Hepatocyte (in vitro differentiated cells): ENCODE measurements around the gene PTGIS. TPM values are rescaled to one million over a fixed set of nuclear protein-coding genes. Genes with fewer than 3 reads are reported as not detected.

ENCODE experiments used
- DNase-seq: peaks from one replicate; pipeline ENCODE4 v3.0.0-alpha.2; 2016; ENCODE audit warnings: low spot score
- H2AFZ ChIP-seq: fragments of 200-600 bp; sonication (generic); 2 replicates; pipeline ENCODE4 v1.6.0; 2016; ENCODE audit warnings: antibody characterized with exemption, mild to moderate bottlenecking
- H3K27ac ChIP-seq: fragments of 200-600 bp; sonication (generic); 2 replicates; pipeline ENCODE4 v1.5.1; 2016; ENCODE audit warnings: mild to moderate bottlenecking
- H3K27me3 ChIP-seq: fragments of 200-600 bp; sonication (generic); 2 replicates; pipeline ENCODE4 v1.6.1; 2016
- H3K36me3 ChIP-seq: fragments of 200-600 bp; sonication (generic); replicated peaks from 2 replicates; pipeline ENCODE4 v1.5.1; 2016; ENCODE audit warnings: low read depth; ENCODE audit not compliant: insufficient read depth
- H3K4me1 ChIP-seq: fragments of 200-600 bp; sonication (generic); 2 replicates; pipeline ENCODE4 v1.5.1; 2016; ENCODE audit warnings: mild to moderate bottlenecking, moderate library complexity; ENCODE audit not compliant: insufficient read depth
- H3K4me2 ChIP-seq: fragments of 200-600 bp; sonication (generic); 2 replicates; pipeline ENCODE4 v1.6.0; 2016
- H3K4me3 ChIP-seq: fragments of 200-600 bp; sonication (generic); 2 replicates; pipeline ENCODE4 v1.5.1; 2016; ENCODE audit warnings: mild to moderate bottlenecking
- H3K79me2 ChIP-seq: fragments of 200-600 bp; sonication (generic); 2 replicates; pipeline ENCODE4 v1.6.0; 2017; ENCODE audit warnings: mild to moderate bottlenecking
- H3K9me2 ChIP-seq: fragments of 200-600 bp; sonication (generic); replicated peaks from 2 replicates; pipeline ENCODE4 v1.6.0; 2017; ENCODE audit warnings: mild to moderate bottlenecking; ENCODE audit not compliant: insufficient read depth
- H3K9me3 ChIP-seq: fragments of 200-600 bp; sonication (generic); 2 replicates; pipeline ENCODE4 v1.5.1; 2016; ENCODE audit warnings: low read depth, mild to moderate bottlenecking
- H4K20me1 ChIP-seq: fragments of 200-600 bp; sonication (generic); 2 replicates; pipeline ENCODE4 v1.6.0; 2016; ENCODE audit warnings: mild to moderate bottlenecking; ENCODE audit not compliant: insufficient read depth, poor library complexity, severe bottlenecking
- EZH2 ChIP-seq: fragments of 200-600 bp; sonication (generic); IDR thresholded peaks from 2 replicates; pipeline ENCODE4 v1.6.1; 2016; ENCODE audit warnings: antibody characterized with exemption, mild to moderate bottlenecking, borderline replicate concordance
- EZH2phosphoT487 ChIP-seq: fragments of 200-600 bp; sonication (generic); IDR thresholded peaks from one replicate; pipeline ENCODE4 v1.6.1; 2018; ENCODE audit warnings: antibody characterized with exemption, mild to moderate bottlenecking, low read depth, moderate library complexity; ENCODE audit not compliant: unreplicated experiment, severe bottlenecking
- WGBS: methylation state at CpG from one replicate; pipeline ENCODE4 v1.1.6; 2016; ENCODE audit warnings: low lambda C conversion rate; ENCODE audit errors: missing lambda C conversion rate; 5-methylcytosine and 5-hydroxymethylcytosine counted together
- polyA plus RNA-seq: library from polyadenylated mRNA; unstranded; fragments of >200 nt; fragmentation: Nextera tagmentation; extraction: Ambion mirVana; gene quantifications from 2 replicates; pipeline ENCODE4 v1.2.1, GENCODE V29; 2016
- total RNA-seq: library from RNA; depleted of rRNA; stranded (reverse); fragments of >200 nt; gene quantifications from 2 replicates; pipeline ENCODE4 v1.2.3, GENCODE V29; 2014
- TF ChIP-seq, protein P1 (sequence below): fragments of 200-600 bp; sonication (generic); IDR thresholded peaks from 2 replicates; pipeline ENCODE4 v1.5.1; 2016; ENCODE audit warnings: antibody characterized with exemption, mild to moderate bottlenecking; ENCODE audit not compliant: poor library complexity

PTGIS gene
- total and polyA plus RNA-seq, 2 experiments from 2014 or later = 25.4 to 26.1 TPM

- Histone ChIP-seq H3K4me3 (no peak overlapping the region), H3K27me3 (no peaks in the 10 kb centered on the region), H3K9me2 (no peaks in the 10 kb centered on the region), H3K36me3 (no peaks in the 10 kb centered on the region), H3K79me2 (no peaks in the 10 kb centered on the region), H4K20me1 (no peaks in the 10 kb centered on the region), H3K27ac (no peak overlapping the region), H3K9me3 (no peaks in the 10 kb centered on the region), H2AFZ (no peak overlapping the region), H3K4me2 (no peak overlapping the region), H3K4me1 (no peaks in the 10 kb centered on the region)
- WGBS = 81% methylated on average over 5 of the region's 5 CpGs
- no peak for DNase-seq
- TF ChIP-seq EZH2 = no peak
- no peak for TF ChIP-seq EZH2phosphoT487
- TF ChIP-seq, protein P1, sequence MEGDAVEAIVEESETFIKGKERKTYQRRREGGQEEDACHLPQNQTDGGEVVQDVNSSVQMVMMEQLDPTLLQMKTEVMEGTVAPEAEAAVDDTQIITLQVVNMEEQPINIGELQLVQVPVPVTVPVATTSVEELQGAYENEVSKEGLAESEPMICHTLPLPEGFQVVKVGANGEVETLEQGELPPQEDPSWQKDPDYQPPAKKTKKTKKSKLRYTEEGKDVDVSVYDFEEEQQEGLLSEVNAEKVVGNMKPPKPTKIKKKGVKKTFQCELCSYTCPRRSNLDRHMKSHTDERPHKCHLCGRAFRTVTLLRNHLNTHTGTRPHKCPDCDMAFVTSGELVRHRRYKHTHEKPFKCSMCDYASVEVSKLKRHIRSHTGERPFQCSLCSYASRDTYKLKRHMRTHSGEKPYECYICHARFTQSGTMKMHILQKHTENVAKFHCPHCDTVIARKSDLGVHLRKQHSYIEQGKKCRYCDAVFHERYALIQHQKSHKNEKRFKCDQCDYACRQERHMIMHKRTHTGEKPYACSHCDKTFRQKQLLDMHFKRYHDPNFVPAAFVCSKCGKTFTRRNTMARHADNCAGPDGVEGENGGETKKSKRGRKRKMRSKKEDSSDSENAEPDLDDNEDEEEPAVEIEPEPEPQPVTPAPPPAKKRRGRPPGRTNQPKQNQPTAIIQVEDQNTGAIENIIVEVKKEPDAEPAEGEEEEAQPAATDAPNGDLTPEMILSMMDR = no peak
Measured at GRCh38 chr20:49471397-49471796, 96.5 kb downstream of the PTGIS start.

DNA sequence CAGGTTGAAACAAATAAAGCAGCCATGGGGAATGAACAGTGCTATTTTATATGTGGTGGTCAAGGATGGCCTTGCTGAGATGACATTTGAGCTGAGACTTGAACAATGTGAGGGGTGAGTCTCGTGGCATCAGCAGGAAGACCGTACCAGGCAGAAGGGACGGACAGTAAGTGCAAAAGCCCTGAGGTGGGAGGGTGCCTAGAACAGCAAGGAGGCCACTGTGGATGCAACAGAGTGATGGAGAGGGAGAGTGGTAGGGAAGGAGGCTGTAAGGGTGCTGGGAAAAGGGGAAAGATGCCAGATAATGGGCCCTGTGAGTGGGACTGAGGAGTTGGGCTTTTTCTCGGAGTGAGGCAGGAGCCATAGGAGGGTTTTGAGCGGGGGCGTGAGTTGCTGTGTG lies 97.0 kb downstream of the PTGIS start:
- WGBS = 86% methylated on average over 6 of the region's 6 CpGs
- no peak for DNase-seq
- H3K9me3 ChIP-seq = no peaks in the 10 kb centered on the region
- no peaks in the 10 kb centered on the region for H3K27me3 ChIP-seq
- no peak overlapping the region for H3K4me3 ChIP-seq
- H3K79me2 ChIP-seq = no peaks in the 10 kb centered on the region
- H3K27ac ChIP-seq = no peak overlapping the region
- H3K36me3 ChIP-seq = no peaks in the 10 kb centered on the region
- no peaks in the 10 kb centered on the region for H3K4me1 ChIP-seq
- H3K9me2 ChIP-seq = no peaks in the 10 kb centered on the region
- TF ChIP-seq EZH2 = no peak
- no peak for TF ChIP-seq EZH2phosphoT487
- TF ChIP-seq, protein P1 = no peak
- H3K4me2 ChIP-seq = no peak overlapping the region
- H2AFZ ChIP-seq = no peak overlapping the region
- H4K20me1 ChIP-seq = no peaks in the 10 kb centered on the region

DNA sequence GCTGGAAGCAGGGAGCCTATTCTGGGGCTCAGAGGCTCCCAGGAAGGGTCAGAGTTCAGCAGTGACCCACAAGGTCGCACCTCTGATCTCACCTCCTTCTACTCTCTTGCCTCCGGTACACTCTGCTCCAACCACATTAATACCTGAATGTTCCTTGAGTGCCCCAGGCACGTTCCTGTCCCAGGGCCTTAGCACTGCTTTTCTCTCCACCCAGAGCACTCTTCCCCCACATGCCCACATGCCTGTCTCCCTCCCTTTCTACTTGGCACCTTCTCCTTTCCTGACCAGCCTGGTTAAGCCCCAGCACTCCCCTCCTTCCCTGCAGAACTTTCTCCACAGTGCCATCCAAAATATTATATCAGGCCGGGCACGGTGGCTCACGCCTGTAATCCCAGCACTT lies 98.9 kb downstream of the PTGIS start:
- no peak overlapping the region for H3K4me2 ChIP-seq
- no peak overlapping the region for H2AFZ ChIP-seq
- no peak overlapping the region for H3K4me3 ChIP-seq
- TF ChIP-seq EZH2 (no peak), EZH2phosphoT487 (no peak)
- TF ChIP-seq, protein P1 = no peak
- no peaks in the 10 kb centered on the region for H3K4me1 ChIP-seq
- no peaks in the 10 kb centered on the region for H3K9me3 ChIP-seq
- H3K27me3 ChIP-seq = no peaks in the 10 kb centered on the region
- no peaks in the 10 kb centered on the region for H3K9me2 ChIP-seq
- no peaks in the 10 kb centered on the region for H3K36me3 ChIP-seq
- no peak overlapping the region for H3K27ac ChIP-seq
- H4K20me1 ChIP-seq = no peaks in the 10 kb centered on the region
- 81% methylated on average over 6 of the region's 6 CpGs for WGBS
- H3K79me2 ChIP-seq = no peaks in the 10 kb centered on the region
- no peak for DNase-seq

DNA sequence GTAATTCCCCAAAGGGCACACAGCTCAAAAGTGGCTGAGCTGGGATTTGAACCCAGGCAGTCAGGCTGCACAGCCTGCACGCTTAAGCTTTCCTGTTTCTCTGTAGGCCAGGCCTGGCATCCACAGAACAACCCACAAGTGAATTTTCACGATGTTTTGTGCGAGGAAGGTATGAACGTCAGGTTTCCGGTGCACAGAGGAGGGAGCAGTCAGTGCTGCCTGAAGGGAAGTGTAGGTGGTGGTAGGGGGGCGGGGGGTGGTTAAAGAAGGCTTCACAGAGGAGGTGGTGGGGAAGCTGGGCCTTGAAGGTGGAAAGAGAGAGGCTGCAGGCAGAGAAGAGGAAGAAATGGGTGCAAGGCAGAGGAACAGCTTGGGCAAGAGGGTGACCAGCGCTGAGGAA lies 99.5 kb downstream of the PTGIS start:
- Histone ChIP-seq H3K27ac (no peak overlapping the region), H3K36me3 (no peaks in the 10 kb centered on the region), H4K20me1 (no peaks in the 10 kb centered on the region), H3K79me2 (no peaks in the 10 kb centered on the region), H3K9me3 (no peaks in the 10 kb centered on the region), H2AFZ (no peak overlapping the region), H3K4me3 (no peak overlapping the region), H3K4me1 (no peaks in the 10 kb centered on the region), H3K4me2 (no peak overlapping the region), H3K27me3 (no peaks in the 10 kb centered on the region), H3K9me2 (no peaks in the 10 kb centered on the region)
- TF ChIP-seq EZH2phosphoT487 (no peak), EZH2 (no peak)
- TF ChIP-seq, protein P1 = no peak
- no peak for DNase-seq
- WGBS = 93% methylated on average over 6 of the region's 7 CpGs
